Measurements from ENCODE around the gene PDCD7. TPM values are rescaled to one million over a fixed set of nuclear protein-coding genes. Genes with fewer than 3 reads are reported as not detected.

Gene PDCD7
- total RNA-seq, 1 experiment from 2014 or later = 9.5 TPM

DNA sequence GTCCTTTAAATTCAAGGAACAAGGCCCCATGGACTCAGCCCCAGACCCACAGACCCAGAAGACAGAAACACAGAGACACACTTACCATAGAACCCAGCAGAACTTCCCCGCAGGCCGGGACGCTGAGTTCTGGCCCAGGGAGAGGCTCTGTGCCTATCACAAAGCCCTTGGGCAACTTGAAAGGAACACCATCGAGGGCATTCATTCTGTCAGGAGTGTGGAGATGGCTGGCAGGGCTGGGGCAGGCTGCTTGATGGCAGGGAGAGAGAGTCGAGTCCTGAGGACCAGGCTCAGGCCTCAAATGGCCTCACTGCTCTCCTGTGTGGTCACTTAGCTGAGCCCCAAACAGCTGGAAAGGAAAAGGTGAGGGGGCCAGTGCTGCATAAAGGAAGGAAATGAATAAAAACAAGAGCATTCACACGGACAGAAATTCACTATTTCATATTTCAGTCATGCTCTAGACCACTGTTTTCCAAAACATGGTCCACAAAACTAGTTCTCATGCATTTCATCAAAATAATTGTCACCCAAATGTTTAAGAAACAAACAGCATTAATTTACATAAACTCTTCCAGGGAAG, 27.5 kb downstream of the PDCD7 start:
- CTCF ChIA-PET = no interaction called here
- Histone ChIP-seq H3K27ac (ENCODE audit: low read length) (no peak overlapping the region), H3K9me3 (ENCODE audit: low read length) (no peaks in the 10 kb centered on the region), H2AFZ (ENCODE audit: low read length) (no peak overlapping the region), H3K36me3 (ENCODE audit: low read depth, low read length) (no peaks in the 10 kb centered on the region), H3K79me2 (ENCODE audit: low read length) (no peaks in the 10 kb centered on the region), H4K20me1 (ENCODE audit: low read length) (no peaks in the 10 kb centered on the region), H3K4me1 (ENCODE audit: insufficient read depth, low read length) (no peaks in the 10 kb centered on the region), H3K9ac (ENCODE audit: low read length) (no peak overlapping the region), H3K27me3 (ENCODE audit: low read length) (no peaks in the 10 kb centered on the region), H3F3A (ENCODE audit: low read length, unreplicated experiment) (no peaks in the 10 kb centered on the region), H3K4me3 (ENCODE audit: low read length) (no peak overlapping the region), H3K9me2 (replicated peaks; ENCODE audit: low read length) (no peaks in the 10 kb centered on the region), H3K4me2 (ENCODE audit: low read length) (no peak overlapping the region)
- ATAC-seq (no peak), DNase-seq (no peak)
- POLR2A ChIA-PET (ENCODE audit: unreplicated experiment) = no interaction called here
- no TSS peak for BruUV-seq (replicated peaks)
- TF ChIP-seq, protein P1, sequence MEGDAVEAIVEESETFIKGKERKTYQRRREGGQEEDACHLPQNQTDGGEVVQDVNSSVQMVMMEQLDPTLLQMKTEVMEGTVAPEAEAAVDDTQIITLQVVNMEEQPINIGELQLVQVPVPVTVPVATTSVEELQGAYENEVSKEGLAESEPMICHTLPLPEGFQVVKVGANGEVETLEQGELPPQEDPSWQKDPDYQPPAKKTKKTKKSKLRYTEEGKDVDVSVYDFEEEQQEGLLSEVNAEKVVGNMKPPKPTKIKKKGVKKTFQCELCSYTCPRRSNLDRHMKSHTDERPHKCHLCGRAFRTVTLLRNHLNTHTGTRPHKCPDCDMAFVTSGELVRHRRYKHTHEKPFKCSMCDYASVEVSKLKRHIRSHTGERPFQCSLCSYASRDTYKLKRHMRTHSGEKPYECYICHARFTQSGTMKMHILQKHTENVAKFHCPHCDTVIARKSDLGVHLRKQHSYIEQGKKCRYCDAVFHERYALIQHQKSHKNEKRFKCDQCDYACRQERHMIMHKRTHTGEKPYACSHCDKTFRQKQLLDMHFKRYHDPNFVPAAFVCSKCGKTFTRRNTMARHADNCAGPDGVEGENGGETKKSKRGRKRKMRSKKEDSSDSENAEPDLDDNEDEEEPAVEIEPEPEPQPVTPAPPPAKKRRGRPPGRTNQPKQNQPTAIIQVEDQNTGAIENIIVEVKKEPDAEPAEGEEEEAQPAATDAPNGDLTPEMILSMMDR (conservative IDR thresholded peaks at IDR 0.05; ENCODE audit: low read depth, low read length) = no peak
- no peak for TF ChIP-seq EZH2phosphoT487 (IDR thresholded peaks at IDR 0.05; ENCODE audit: borderline replicate concordance, low read length)
- TF ChIP-seq EZH2 (IDR thresholded peaks at IDR 0.05; ENCODE audit: low read length, unreplicated experiment) = no peak
- intact Hi-C loops (cut with micrococcal nuclease) = no loop called here

- Histone ChIP-seq H2AFZ (ENCODE audit: low read length) (no peak overlapping the region), H3K27me3 (ENCODE audit: low read length) (no peaks in the 10 kb centered on the region), H3K9me2 (replicated peaks; ENCODE audit: low read length) (no peaks in the 10 kb centered on the region), H3K4me3 (ENCODE audit: low read length) (no peak overlapping the region), H3K9ac (ENCODE audit: low read length) (no peak overlapping the region), H3K4me2 (ENCODE audit: low read length) (no peak overlapping the region), H3K9me3 (ENCODE audit: low read length) (no peaks in the 10 kb centered on the region), H3K27ac (ENCODE audit: low read length) (no peak overlapping the region), H3K4me1 (ENCODE audit: insufficient read depth, low read length) (no peaks in the 10 kb centered on the region), H4K20me1 (ENCODE audit: low read length) (no peaks in the 10 kb centered on the region), H3K79me2 (ENCODE audit: low read length) (no peaks in the 10 kb centered on the region), H3K36me3 (ENCODE audit: low read depth, low read length) (no peaks in the 10 kb centered on the region), H3F3A (ENCODE audit: low read length, unreplicated experiment) (no peaks in the 10 kb centered on the region)
- ATAC-seq (no peak), DNase-seq (no peak)
- intact Hi-C loops (cut with micrococcal nuclease) = no loop called here
- no TSS peak for BruUV-seq (replicated peaks)
- ChIA-PET POLR2A (ENCODE audit: unreplicated experiment) (no interaction called here), CTCF (no interaction called here)
- TF ChIP-seq, protein P1 (conservative IDR thresholded peaks at IDR 0.05; ENCODE audit: low read depth, low read length) = no peak
- TF ChIP-seq EZH2 (IDR thresholded peaks at IDR 0.05; ENCODE audit: low read length, unreplicated experiment) (no peak), EZH2phosphoT487 (IDR thresholded peaks at IDR 0.05; ENCODE audit: borderline replicate concordance, low read length) (no peak)
Observed at GRCh38 chr15:65105038-65105437, 28.6 kb downstream of the PDCD7 start.

- H3K36me3 ChIP-seq (ENCODE audit: low read depth, low read length) = no peaks in the 10 kb centered on the region; the same call in 1 of the 2 replicates
- no peak for DNase-seq
- no peaks in the 10 kb centered on the region for H3F3A ChIP-seq (ENCODE audit: low read length, unreplicated experiment)
- ChIA-PET CTCF (no interaction called here), POLR2A (ENCODE audit: unreplicated experiment) (no interaction called here)
- H2AFZ ChIP-seq (ENCODE audit: low read length) = no peak overlapping the region
- intact Hi-C loops (cut with micrococcal nuclease) = no loop called here
- TF ChIP-seq EZH2phosphoT487 (IDR thresholded peaks at IDR 0.05; ENCODE audit: borderline replicate concordance, low read length) (no peak), EZH2 (IDR thresholded peaks at IDR 0.05; ENCODE audit: low read length, unreplicated experiment) (no peak)
- TF ChIP-seq, protein P1 (conservative IDR thresholded peaks at IDR 0.05; ENCODE audit: low read depth, low read length) = no peak
- no peak overlapping the region for H3K27ac ChIP-seq (ENCODE audit: low read length)
- no peaks in the 10 kb centered on the region for H3K79me2 ChIP-seq (ENCODE audit: low read length)
- no peak overlapping the region for H3K4me3 ChIP-seq (ENCODE audit: low read length)
- no peaks in the 10 kb centered on the region for H3K27me3 ChIP-seq (ENCODE audit: low read length)
- no peaks in the 10 kb centered on the region for H3K4me1 ChIP-seq (ENCODE audit: insufficient read depth, low read length)
- no peaks in the 10 kb centered on the region for H3K9me3 ChIP-seq (ENCODE audit: low read length)
- H3K4me2 ChIP-seq (ENCODE audit: low read length) = no peak overlapping the region
- H4K20me1 ChIP-seq (ENCODE audit: low read length) = no peaks in the 10 kb centered on the region
- ATAC-seq = no peak
- no peaks in the 10 kb centered on the region for H3K9me2 ChIP-seq (replicated peaks; ENCODE audit: low read length)
- H3K9ac ChIP-seq (ENCODE audit: low read length) = no peak overlapping the region
- no TSS peak for BruUV-seq (replicated peaks)
Observed at GRCh38 chr15:65102912-65103311, 30.7 kb downstream of the PDCD7 start.
